Activated CD4-positive, alpha-beta T cell treated with anti-CD3 and anti-CD28 coated beads, Interleukin-2, amount 10 ng/mL, durations not matched to agents 24 days and 14 days (primary cell): ENCODE data around the gene GGTLC3. TPM values are rescaled to one million over a fixed set of nuclear protein-coding genes. Genes with fewer than 3 reads are reported as not detected.
A peak's percentile ranks its signal among the peaks of the same experiment; 100 is the strongest.
"Not testable (repeated sequence)": the region's sequence is repeated elsewhere in the genome, so short reads cannot be mapped to it uniquely, and the experiment has no call there.

Experiments
- DNase-seq: peaks from one replicate; pipeline ENCODE4 v3.0.0; 2022
- H3K27ac Mint-ChIP-seq: one replicate; pipeline ENCODE4 v1.8.0; 2022; ENCODE audit warnings: mild to moderate bottlenecking, mixed read lengths
- H3K27me3 Mint-ChIP-seq: one replicate; pipeline ENCODE4 v1.8.0; 2022; ENCODE audit warnings: mixed read lengths
- H3K36me3 Mint-ChIP-seq: one replicate; pipeline ENCODE4 v1.8.0; 2022; ENCODE audit warnings: low read depth, mild to moderate bottlenecking, mixed read lengths
- H3K4me1 Mint-ChIP-seq: one replicate; pipeline ENCODE4 v1.8.0; 2021; ENCODE audit warnings: mixed read lengths
- H3K4me3 Mint-ChIP-seq: one replicate; pipeline ENCODE4 v1.8.0; 2022; ENCODE audit warnings: mild to moderate bottlenecking, moderate library complexity, mixed read lengths
- H3K9me3 Mint-ChIP-seq: one replicate; pipeline ENCODE4 v1.8.0; 2021; ENCODE audit warnings: mixed read lengths
- intact Hi-C: fragments of 100-400 bp; cut with micrococcal nuclease; formaldehyde crosslinking; loops from one replicate; pipeline ENCODE4 v1.15.1; 2023
- total RNA-seq: library from RNA; stranded (reverse); gene quantifications from 2 replicates; pipeline ENCODE4 v1.2.3, GENCODE V29; 2022

Gene GGTLC3
- total RNA-seq, 1 donor from 2014 or later: not detected

- H3K27ac Mint-ChIP-seq, H3K4me1 Mint-ChIP-seq, H3K9me3 Mint-ChIP-seq, H3K27me3 Mint-ChIP-seq, DNase-seq, H3K4me3 Mint-ChIP-seq, H3K36me3 Mint-ChIP-seq, intact Hi-C loops: not testable (repeated sequence)
These were observed 11.6 kb upstream of the GGTLC3 start for GRCh38 chr22:18529416-18530145.

- H3K27ac Mint-ChIP-seq, H3K4me1 Mint-ChIP-seq, H3K9me3 Mint-ChIP-seq, intact Hi-C loops, H3K4me3 Mint-ChIP-seq, H3K27me3 Mint-ChIP-seq, H3K36me3 Mint-ChIP-seq: not testable (repeated sequence)
- DNase-seq: peak; percentile 93
These were observed 10.8 kb upstream of the GGTLC3 start for GRCh38 chr22:18528597-18529415.

DNA sequence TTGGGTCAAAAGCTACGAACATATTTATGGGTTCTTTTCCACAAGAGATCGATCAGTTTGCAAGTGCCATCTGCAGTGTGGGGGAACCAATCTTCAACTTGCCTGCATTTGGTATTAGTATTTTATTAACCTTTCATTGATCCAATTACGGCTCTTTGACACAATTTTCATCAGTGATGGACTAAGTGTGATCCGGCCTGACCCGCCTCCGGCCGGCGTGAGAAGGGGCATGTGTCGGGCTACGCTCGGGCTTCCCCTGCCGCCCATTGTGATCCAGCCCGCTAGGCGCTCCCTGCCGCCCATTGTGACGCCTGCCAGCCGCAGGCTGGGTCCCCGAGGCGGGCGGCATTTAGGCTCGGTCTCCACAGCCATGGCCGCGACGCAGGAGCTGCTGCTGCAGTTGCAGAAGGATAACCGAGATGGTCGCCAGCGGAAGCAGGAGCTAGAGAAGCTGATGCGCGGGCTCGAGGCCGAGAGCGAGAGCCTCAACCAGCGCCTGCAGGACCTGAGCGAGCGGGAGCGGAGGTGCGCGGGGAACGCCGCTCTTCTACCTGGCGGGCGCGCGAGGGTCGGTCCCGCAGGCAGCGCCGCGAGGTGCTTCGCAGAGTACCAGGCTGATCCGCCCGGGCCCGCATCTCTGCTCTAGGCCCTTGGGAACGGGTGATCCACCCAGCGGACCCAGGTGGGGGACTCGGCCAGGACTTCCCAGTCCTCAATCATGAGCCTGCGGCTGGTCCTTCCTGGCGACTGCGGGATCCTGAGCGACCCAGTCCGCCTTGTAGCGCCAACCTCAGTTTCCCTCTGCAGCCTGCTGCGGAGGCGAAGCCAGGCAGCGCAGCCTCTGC, 10.0 kb upstream of the GGTLC3 start, which contains the start of gene TMEM191B:
Gene TMEM191B, plus strand, starts transcription at position 51 of the 845 bp plus-strand sequence. Its CDS starts 179 bp downstream, at position 230.
- not testable (repeated sequence) for H3K36me3 Mint-ChIP-seq, H3K4me1 Mint-ChIP-seq, H3K4me3 Mint-ChIP-seq

DNA sequence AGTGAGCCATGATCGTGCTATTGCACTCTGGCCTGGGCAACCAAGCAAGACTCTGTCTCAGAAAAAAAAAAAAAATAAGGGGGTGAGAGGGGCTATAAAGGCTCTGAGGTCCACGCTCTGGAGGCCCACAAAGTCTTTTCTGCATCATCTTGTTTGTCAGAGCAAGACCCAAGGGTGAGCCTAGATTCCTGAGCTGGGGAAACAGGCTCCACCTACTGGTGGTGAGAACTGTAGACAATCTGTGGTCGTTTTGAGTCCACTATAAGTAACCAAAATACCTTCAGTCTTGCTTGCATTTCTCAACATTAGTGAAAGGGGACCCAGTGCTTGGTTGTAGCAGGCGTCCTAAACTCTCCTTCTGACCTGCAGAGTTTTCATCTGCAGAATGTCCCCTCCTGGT, 5.4 kb upstream of the GGTLC3 start:
- H3K27ac Mint-ChIP-seq, H3K36me3 Mint-ChIP-seq, H3K4me3 Mint-ChIP-seq, H3K4me1 Mint-ChIP-seq, H3K27me3 Mint-ChIP-seq, intact Hi-C loops, DNase-seq, H3K9me3 Mint-ChIP-seq: not testable (repeated sequence)

More for the DNA sequence above, 10.0 kb upstream of the GGTLC3 start, which contains the start of gene TMEM191B:
- intact Hi-C loops, DNase-seq, H3K9me3 Mint-ChIP-seq, H3K27ac Mint-ChIP-seq, H3K27me3 Mint-ChIP-seq: not testable (repeated sequence)

DNA sequence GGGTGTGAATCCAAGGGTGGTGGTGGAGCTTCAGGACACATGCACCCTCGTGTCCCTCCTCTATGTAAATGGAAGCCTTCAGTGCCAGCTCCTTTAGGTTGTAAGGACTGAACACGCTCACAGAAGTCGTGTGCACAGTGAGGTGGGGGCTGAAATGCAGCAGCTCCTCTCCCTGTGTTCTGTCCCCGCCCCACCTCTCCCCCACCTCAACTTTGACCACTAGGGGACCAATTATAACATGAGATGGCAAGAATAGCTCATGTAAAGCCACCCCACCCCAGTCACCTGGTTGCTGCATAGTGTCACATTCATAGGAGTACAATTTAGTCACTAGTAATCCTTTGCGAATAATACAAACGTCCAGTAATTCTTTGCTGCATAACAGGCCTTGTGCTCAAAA, 4.8 kb upstream of the GGTLC3 start:
- H3K27me3 Mint-ChIP-seq, H3K4me3 Mint-ChIP-seq, H3K36me3 Mint-ChIP-seq, H3K27ac Mint-ChIP-seq, H3K9me3 Mint-ChIP-seq, H3K4me1 Mint-ChIP-seq, DNase-seq, intact Hi-C loops: not testable (repeated sequence)

DNA sequence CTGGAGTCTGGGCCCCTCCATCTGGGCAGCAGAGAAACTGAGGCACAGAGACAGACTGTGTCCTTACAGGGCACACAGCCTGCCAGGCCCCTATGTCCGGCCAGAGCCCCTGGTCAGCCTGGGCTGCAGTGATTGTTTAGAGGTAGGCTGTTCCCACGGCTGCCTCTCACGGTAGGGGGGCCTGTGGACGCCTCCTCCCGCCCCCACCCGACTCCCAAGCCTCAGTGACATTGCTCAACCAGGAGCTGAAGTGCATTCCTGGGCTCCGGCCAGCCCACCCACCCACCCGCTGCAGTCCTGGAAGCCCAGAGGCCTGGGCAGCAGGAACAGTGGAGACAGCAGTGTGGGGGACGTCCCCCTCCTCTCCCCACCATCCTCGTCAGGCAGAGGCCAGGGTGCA, 4.5 kb downstream of the GGTLC3 start:
- not testable (repeated sequence) for H3K27me3 Mint-ChIP-seq, H3K4me1 Mint-ChIP-seq, H3K9me3 Mint-ChIP-seq

GRCh38 chr22:18512378-18512777, 5.6 kb downstream of the GGTLC3 start:
- H3K36me3 Mint-ChIP-seq, H3K27ac Mint-ChIP-seq, H3K9me3 Mint-ChIP-seq, H3K27me3 Mint-ChIP-seq, intact Hi-C loops, H3K4me1 Mint-ChIP-seq, H3K4me3 Mint-ChIP-seq: not testable (repeated sequence)
- peak; percentile 43 for DNase-seq

More for the DNA sequence above, 4.5 kb downstream of the GGTLC3 start:
- H3K4me3 Mint-ChIP-seq, H3K27ac Mint-ChIP-seq, intact Hi-C loops, H3K36me3 Mint-ChIP-seq: not testable (repeated sequence)
- DNase-seq: peak; percentile 14

- H3K9me3 Mint-ChIP-seq, H3K4me3 Mint-ChIP-seq, H3K27me3 Mint-ChIP-seq, intact Hi-C loops, H3K27ac Mint-ChIP-seq, H3K36me3 Mint-ChIP-seq, H3K4me1 Mint-ChIP-seq: not testable (repeated sequence)
- peak; percentile 43 for DNase-seq
These were observed 6.6 kb downstream of the GGTLC3 start for GRCh38 chr22:18511327-18511726.

DNA sequence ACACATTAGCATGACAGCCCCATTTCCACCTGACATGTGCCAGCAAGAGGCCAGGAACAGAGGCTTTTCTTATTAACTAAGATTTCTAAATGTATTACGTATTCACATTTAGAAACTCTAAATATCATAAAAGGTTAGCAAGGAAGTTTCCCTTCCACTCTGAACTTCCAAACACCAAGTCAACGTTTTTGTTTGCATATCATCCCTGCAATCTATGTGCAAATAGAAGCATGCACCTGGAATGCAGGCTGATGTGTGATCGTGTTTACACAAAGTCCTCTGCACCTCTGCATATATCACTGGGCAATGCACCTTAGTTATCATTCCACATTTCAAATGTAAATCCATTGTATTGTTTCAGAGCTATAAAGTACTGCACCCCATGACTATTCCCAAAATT, 21.7 kb downstream of the GGTLC3 start:
- intact Hi-C loops, H3K27ac Mint-ChIP-seq, DNase-seq, H3K9me3 Mint-ChIP-seq, H3K27me3 Mint-ChIP-seq, H3K36me3 Mint-ChIP-seq, H3K4me1 Mint-ChIP-seq, H3K4me3 Mint-ChIP-seq: not testable (repeated sequence)

Other genes starting within 250 kb of the GGTLC3 start
- not detected in 2 replicates for gene TMEM191B, start 9.6 kb upstream of the GGTLC3 start, total RNA-seq
- 0.14 and 0.38 TPM in 2 replicates for gene RIMBP3, start 93.8 kb upstream of the GGTLC3 start, total RNA-seq